ENCODE measurements around the gene E2F8.
"Not testable (repeated sequence)": the region's sequence is repeated elsewhere in the genome, so short reads cannot be mapped to it uniquely, and the experiment has no call there.

The E2F8 gene, protein sequence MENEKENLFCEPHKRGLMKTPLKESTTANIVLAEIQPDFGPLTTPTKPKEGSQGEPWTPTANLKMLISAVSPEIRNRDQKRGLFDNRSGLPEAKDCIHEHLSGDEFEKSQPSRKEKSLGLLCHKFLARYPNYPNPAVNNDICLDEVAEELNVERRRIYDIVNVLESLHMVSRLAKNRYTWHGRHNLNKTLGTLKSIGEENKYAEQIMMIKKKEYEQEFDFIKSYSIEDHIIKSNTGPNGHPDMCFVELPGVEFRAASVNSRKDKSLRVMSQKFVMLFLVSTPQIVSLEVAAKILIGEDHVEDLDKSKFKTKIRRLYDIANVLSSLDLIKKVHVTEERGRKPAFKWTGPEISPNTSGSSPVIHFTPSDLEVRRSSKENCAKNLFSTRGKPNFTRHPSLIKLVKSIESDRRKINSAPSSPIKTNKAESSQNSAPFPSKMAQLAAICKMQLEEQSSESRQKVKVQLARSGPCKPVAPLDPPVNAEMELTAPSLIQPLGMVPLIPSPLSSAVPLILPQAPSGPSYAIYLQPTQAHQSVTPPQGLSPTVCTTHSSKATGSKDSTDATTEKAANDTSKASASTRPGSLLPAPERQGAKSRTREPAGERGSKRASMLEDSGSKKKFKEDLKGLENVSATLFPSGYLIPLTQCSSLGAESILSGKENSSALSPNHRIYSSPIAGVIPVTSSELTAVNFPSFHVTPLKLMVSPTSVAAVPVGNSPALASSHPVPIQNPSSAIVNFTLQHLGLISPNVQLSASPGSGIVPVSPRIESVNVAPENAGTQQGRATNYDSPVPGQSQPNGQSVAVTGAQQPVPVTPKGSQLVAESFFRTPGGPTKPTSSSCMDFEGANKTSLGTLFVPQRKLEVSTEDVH

DNA sequence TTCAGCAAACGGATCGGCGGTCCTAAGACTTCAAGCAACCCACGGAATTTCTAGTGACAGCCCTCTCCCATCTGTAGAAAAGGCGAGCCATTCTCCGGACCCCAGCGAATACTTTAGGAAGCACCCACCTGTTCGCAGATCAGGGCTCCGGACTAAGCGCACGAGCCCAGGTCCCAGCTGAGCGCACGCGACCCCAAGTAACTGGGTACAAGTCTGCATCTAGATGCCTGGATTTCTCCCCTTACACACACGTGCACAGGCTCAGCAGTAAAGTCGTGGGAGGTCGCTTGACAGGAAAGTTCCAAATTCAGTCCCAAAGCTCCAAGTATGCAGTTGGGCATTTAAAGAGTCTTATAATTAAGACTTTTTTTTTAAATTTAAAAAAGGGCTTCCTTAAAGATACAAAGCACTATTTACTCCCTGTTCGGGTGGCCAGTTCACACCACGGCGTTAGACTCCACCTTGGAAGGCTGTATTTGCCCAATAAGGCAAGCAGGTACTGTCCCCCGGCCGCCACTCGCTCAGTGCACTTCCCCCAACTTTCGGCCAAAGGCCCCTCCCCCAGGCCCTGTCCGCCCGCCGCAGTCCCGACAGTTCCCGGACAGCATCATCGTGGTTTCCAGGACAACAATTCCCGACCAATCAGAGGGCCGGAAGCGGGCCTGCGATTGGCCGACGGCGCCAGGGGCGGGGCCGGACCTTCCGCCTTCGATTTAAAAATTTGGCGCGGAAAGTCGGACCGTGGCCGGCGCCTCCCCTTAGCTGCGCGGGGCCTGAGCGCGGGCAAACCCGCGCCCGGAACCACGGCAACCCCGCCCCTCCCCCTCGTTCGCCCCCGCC lies at the start of gene E2F8:
Gene E2F8, minus strand, starts transcription at position 526 of the 840 bp plus-strand sequence. CDS start 824 bp downstream, outside the sequence.
- peak; percentile 89 for DNase-seq

DNA sequence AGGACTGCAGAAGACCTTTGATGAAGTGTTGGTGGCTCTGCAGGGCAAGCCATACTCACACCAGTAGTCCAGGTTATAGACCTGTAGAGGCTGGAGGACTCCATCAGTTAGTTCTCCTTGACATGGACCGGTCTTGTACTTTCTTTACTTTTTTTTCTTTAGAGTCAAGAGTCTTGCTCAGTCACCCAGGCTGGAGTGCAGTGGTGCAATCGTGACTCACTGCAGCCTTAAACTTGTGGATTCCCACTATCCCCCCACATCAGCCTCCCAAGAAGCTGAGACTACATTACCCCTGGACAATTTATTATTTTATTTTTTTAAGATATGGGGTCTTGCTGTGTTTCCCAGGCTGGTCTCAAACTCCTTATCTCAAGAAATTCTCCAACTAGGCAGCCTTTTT lies 49.6 kb upstream of the E2F8 start:
- no peak for DNase-seq

DNA sequence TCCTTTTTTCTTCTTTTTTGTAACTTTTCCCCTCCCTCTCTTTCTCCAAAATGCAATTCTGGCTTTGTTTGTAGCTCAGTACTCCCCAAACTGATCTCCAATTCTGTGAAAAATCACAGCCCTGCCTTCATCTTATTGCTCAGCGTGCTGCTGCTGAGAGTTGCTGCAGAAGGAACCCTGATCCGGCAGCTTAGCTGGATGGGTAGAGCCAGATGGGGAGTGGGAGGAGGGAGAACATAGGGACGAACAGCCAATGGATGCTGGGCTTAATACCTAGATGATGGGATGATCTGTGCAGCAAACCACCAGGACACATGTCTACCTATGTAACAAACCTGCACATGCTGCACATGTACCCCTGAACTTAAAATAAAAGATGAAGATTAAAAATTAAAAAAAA lies 47.5 kb upstream of the E2F8 start:
- no peak for DNase-seq

DNA sequence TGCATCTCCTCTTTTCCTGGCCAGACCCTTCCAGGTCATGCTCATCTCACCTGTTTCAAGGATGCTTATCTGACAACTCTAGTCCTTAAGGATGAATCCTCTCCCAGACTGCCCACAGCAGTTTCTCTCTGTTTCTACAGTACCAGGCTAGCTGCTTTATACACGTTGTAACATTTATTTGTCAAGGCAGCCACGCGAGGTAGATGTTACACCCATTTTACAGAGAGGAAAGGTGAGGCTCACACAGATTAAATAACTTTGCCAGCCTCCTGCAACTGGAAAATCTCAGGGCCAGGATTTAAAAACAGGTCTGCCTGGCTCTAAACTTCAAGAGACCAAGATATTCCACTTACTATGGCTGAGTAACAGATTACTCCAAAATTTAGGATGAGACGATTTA lies 45.7 kb upstream of the E2F8 start:
- DNase-seq: no peak

DNA sequence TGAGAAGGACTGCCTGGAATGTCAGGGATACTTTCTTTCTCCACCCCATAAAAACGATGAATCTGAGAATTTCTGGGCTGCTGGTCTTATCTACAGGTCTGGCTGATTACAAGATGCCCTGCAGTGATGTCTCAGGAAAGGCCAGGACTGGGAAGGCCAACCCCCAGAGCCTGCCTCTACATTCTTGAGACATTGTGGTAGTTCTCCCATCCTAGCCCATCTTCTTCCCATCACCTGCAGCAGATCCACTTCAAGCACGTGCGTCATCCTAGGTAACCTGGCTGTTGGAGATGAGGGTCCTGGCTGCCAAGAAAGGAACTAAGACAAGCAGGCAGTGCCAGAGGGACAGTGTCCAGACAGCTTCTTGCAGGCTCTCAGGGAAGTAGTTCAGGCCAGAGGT lies 44.1 kb upstream of the E2F8 start:
- DNase-seq: no peak

DNA sequence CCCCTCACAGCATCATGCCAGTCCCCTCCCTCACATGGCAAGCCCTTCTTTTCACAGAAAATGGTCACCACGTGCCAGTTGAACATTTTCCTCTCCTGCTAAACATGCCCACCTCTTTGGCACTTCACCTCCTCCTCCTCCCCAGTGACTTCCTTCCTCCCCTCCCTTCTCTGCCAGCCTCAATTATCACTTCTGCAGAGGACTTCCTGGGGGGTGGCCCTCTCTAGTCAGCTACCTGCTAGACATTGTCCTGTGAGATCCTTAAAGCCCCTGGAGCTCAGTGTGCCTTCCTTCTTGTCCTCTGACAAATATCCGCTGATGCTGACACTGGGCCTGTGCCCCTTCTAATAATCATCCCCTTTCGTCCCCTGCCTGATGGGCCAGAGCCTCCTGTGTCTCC lies 43.2 kb upstream of the E2F8 start:
- DNase-seq: peak in 1 of 2 donors; percentile 34

DNA sequence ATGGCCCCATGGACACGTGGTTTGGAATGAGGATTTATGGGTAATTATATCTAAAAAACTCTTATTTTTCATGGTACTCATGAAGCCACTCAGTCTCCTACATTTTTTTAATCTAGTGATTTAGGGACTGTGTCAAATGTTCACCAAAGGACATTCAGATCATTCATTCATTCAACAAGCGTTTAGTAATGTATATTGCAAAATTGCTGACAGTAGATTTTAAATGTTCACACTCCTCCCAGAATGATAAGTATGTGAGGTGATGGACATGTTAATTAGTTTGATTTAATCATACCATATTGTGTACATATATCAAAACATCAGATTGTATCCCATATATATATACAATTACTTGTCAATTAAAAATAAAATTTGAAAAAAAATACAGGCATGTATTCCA lies 40.8 kb upstream of the E2F8 start:
- no peak for DNase-seq

DNA sequence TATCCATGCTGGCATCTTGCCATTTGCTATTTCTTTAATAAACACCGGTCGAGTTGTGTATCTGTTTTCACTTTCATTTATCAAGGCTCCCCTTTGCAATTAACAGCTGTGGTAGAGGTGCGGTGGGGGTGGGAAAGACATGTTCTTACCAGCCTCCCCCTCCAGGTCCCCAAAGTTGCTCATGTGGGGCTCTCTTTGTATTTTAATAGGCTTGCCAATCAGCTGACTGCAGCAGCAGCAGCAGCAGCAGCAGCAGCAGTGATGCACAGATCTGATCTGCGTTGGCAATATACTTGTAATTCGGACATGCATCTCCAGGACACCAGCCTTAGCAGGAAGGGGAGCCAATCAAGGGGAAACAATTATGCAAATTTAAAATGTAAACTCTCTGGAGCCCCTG lies 40.3 kb upstream of the E2F8 start:
- DNase-seq: peak; percentile 36 to 66

DNA sequence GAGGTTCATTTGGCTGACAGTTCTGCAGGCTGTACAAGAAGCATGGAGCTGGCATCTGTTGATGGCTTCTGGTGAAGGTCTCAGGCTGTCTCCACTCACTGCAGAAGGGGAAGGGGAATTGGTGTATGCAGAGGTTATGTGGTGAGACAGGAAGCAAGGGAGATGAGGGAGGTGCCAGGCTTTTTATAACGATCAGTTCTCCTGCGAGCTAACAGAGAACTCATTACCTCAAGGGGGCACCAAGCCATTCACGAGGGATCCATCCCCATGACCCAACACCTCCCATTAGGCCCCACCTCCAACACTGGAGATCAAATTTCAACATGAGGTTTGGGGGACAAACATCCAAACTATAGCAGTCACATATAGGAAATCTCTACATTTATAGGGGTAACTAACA lies 38.7 kb upstream of the E2F8 start:
- peak in 1 of 2 donors; percentile 10 for DNase-seq

DNA sequence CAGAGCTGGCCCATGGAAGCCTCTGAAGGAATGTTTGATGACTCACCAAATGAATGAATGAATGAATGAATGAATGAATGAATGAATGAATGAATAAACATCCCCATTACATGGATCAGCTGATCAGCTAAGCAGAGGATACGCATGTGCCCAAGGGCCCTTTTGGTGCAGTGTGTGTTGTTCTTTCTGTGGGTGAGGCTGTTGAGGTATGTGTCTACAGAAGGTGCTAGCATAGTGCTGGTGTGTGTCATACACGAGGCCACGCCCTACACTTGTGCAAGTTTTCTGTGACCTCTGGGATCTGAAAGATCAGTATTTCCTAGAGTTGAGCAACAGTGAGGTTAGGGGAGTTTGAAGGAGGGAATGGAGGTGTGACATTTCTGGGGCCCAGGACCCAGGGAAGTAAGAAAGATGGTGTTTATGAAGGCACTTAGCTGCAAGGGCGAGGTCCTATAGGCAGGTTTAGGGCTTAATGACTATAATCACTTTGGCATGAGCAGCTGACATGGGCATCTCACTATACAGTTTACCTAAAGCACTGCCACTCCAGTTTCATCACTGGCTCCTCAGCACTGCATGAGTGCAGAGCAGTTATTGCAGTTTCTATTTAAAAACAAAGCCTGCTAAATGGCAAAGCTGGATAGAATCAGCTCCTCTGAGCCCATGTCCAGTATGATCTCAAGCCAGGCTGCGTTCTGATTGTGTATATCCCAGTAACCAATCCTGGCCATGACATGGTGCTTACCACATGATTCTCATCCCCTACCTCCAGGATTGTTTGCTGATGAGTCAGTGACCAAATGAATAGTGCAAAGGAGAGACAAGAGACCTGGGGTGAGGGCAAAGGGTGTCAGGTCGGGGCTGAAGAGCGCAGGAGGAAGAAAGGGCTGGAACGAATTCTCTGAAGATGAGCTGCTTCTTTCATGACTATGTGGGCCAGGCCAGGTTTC lies 36.4 kb upstream of the E2F8 start:
- no peak for DNase-seq

DNA sequence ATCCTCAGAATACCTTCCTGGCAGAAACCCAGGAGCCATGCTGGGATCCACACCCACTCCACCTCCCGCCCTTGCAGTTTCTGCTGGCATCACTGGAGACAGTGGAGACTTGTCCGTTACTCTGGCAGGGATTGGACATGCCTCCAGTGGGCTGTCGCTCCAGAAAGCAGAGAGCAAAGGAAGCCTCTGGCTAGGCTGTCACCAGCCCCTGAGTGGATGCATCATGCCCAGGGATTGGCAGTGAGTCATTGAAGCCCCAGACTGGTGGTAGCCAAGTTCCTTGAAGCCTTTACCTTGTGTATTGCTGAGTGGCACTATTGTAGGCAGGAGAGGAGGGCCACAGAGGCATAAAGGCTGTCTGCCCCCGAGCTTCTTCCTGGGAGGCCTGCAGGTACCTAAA lies 34.8 kb upstream of the E2F8 start:
- no peak for DNase-seq

DNA sequence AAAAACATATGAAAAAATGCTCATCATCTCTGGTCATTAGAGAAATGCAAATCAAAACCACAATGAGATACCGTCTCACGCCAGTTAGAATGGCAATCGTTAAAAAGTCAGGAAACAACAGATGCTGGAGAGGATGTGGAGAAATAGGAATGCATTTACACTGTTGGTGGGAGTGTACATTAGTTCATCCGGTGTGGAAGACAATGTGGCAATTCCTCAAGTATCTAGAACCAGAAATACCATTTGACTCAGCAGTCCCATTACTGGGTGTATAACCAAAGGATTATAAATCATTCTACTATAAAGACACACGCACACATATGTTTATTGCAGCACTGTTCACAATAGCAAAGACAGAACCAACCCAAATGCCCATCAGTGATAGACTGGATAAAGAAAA lies 32.5 kb upstream of the E2F8 start:
- DNase-seq: not testable (repeated sequence)

DNA sequence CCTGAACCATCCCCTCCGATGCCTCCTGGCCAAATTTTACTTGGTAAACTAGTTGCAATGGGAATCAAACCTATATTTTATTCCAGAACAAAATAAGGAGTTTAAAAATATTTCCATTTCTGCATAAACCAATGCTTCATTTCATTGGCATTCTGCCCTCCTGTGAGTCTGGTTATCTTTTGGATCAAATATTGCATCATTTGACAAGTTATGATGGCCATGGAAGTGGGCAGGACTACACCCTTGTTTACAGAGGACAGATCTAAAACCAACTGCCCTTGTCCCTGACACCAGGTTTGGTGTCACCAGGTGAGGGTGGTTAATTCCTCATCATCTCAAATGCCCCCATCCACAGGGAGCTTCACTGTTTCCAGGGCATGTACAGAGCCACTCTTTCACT lies 28.2 kb upstream of the E2F8 start:
- no peak for DNase-seq

DNA sequence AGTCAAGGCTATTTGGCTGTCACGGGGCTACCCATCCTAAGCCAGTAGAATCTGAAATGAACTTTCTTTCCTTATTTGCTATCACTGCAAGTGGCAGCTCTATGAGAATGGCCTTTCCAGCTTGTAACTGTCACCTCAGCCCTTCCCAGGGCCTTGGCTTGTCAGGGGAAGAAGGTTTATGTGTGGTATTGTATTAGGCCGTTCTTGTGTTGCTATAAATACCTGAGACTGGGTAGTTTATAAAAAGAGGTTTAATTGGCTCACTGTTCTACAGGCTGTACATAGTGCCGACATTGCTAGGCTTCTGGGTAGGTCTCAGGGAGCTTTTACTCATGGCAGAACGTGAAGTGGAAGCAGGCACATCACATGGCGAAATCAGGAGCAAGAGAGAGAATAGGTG lies 26.8 kb upstream of the E2F8 start:
- no peak for DNase-seq

DNA sequence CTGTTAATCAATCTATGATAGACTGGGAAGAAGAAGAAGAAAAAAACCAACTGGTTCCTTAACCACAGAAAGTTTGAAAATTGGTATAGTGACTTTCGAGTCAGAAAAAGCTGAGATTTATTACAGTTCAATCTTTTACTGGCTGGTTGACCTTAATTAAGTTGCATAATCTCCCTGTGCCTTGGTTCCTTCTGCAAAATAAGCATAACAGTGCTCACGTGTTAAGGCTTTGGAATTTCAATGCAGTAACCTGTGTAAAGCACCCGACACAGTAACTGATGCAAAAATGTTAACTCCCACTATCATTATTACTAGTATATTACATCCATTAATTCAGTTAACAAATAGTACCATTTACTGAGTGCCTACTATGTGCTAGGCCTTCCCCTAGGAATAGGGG lies 22.6 kb upstream of the E2F8 start:
- no peak for DNase-seq

DNA sequence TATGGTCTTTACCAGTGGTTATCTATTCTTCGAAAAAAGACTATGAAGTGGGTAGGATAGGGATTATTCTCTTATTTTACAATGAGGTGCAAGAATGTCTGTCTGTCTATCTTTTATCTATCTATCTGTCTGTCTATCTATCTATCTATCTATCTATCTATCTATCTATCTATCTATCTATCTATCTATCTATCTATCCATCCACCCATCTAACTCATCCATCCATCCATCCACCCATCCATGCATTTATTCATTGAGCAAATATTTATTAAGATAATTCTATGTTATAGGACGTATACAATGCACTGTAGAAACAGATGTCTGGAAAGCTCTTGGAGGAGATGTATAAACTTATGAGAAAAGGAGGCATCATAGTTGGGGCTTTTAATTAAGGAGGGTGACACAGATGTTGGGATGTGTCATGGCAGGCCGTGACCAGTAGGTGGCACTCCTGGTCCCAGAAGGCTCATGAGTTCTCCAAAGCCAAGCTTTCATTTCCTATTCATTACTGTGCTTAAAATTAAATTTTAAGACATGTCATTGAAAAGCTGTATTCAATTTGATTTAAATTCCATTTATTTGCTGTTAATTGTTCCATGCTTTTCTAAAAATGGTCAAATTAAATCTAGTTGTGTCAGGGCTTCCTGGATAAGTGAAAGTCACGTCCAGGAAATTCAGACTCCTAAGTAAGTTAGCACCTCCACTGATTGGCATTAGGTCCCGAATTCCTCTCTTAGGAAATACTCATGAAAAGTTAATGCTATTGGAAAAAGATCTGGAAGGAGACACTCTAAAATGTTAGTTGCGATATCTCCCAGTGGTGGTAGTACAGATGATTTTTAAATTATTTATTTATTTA lies 19.0 kb upstream of the E2F8 start:
- peak; percentile 49 to 65 for DNase-seq

DNA sequence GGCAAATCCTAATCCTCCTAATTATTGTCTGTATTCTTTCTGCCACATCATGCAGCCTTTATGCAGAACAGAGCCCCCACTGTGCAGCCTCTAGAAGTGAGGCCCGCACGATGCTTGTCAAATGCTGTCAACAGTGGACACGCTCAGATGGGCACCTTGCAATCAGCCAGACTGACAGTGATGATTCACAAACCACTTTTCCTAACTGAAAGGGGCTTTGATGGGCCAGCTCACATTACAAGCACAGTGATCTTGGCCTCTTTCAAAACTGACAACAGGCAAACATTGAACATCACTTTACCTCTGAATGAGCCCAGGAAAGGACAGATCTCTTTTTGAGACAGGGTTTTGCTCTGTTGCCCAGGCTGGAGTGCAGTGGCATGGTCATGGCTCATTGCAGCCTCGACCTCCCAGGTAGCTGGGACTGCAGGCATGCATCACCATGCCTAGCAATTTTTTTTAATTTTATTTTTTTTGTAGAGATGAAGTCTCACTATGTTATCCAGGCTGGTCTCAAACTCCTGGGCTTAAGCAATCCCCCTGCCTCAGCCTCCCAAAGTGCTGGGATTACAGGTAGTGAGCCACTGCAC lies 18.0 kb upstream of the E2F8 start:
- no peak for DNase-seq

DNA sequence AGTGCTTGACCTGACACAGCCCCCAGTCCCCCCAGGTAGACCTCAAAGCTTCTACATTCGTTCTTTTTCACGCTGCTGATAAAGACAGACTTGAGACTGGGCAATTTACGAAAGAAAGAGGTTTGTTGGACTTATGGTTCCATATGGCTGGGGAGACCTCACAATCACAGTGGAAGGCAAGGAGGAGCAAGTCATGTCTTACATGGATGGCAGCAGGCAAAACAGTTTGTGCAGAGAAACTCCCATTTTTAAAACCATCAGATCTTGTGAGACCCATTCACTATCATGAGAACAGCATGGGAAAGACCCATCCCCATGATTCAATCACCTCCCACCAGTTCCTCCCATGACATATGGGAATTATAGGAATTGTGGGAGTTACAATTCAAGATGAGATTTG lies 13.7 kb upstream of the E2F8 start:
- not testable (repeated sequence) for DNase-seq

DNA sequence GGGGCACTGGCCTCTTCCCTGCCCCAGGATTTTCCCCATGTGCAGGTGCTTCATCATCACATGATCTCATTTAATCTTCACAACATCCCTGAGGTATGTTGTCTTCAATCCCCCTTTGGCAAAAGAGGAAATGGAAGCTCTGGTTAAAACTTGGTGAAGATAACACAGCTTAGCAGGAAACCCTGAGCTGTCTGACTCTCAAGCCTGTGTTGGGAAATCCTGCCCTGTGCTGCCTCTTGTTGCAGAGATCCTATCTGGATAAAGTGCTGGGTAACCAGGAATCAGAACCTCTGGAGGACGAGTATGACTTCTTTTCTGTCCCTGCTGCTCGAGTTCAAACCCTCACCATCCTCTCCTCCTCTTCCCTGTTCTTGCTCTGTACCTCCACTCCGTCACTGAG lies 13.1 kb upstream of the E2F8 start:
- no peak for DNase-seq

DNA sequence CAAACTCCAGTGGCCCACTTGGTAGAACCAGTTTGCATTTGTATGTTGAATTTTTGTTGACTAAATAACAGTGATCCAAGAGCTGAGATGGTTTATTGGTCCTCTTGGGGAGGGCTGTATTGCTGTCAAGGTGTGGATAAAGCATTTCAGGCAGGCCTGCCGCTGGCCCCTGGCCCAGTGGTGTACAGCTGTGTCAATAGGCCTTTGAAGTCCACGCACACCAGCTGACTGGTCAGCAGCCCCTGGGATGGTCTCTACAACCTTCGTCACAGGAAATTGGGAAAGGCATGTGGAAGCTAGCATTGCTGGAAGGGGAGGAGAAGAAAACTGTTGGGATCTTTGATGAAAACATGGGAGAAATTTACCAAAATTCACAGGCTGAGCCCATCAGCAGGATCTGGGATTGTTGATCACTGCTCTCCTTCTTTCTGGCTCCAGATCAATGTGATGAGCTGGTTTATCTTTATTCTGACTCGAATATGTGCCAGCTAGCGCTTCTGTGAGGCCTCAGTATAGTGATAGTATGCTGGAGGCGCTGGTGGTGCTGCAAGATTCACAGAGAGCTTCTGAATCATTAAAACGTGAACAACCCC lies 12.5 kb upstream of the E2F8 start:
- no peak for DNase-seq

Data from CD4-positive, alpha-beta T cell treated with Interleukin-4 for 1 hour (primary cell).